Activated naive CD4-positive, alpha-beta T cell treated with anti-CD3 and anti-CD28 coated beads for 36 hours (primary cell): ENCODE data around the gene LYPLAL1. TPM values are rescaled to one million over a fixed set of nuclear protein-coding genes. Genes with fewer than 3 reads are reported as not detected.
"Not testable (repeated sequence)": the region's sequence is repeated elsewhere in the genome, so short reads cannot be mapped to it uniquely, and the experiment has no call there.

Experiments used
- CTCF ChIA-PET: fragments of 350-600 bp; sonication (Branson Sonifier 250); formaldehyde crosslinking; loops from one replicate; lab custom pipeline; 2021; ENCODE audit warnings: antibody characterized with exemption; lab: Charles Lee
- DNase-seq: peaks from one replicate; pipeline ENCODE4 v3.0.0-alpha.2; 2020
- H3K27ac Mint-ChIP-seq: one replicate; pipeline ENCODE4 v1.8.0; 2021; ENCODE audit warnings: mild to moderate bottlenecking, mixed read lengths
- H3K27me3 Mint-ChIP-seq: one replicate; pipeline ENCODE4 v1.8.0; 2021; ENCODE audit warnings: low read depth, mixed read lengths
- H3K36me3 Mint-ChIP-seq: one replicate; pipeline ENCODE4 v1.8.0; 2021; ENCODE audit warnings: low read depth, mixed read lengths
- H3K4me1 Mint-ChIP-seq: one replicate; pipeline ENCODE4 v1.8.0; 2021; ENCODE audit warnings: low read depth, mixed read lengths
- H3K4me3 Mint-ChIP-seq: one replicate; pipeline ENCODE4 v1.8.0; 2021; ENCODE audit warnings: mild to moderate bottlenecking, moderate library complexity, mixed read lengths
- H3K9me3 Mint-ChIP-seq: one replicate; pipeline ENCODE4 v1.8.0; 2021; ENCODE audit warnings: mixed read lengths
- intact Hi-C: fragments of 100-400 bp; cut with micrococcal nuclease; formaldehyde crosslinking; loops from one replicate; pipeline ENCODE4 v1.15.1; 2023
- total RNA-seq, 2 experiments: library from RNA; stranded (reverse); gene quantifications; one replicate each; pipeline ENCODE4 v1.2.3, GENCODE V29; 2021

LYPLAL1 gene
- total RNA-seq, 2 experiments from 2014 or later, result 19.9 to 21.8 TPM

GRCh38 chr1:219189021-219189824 is 15.5 kb downstream of the LYPLAL1 start:
- CTCF ChIA-PET, result interaction anchor here (1.0 to 2.5 kb wide), 5 partner anchors 13 to 244 kb away, joined by 3 to 10 read pairs (median 4); partner anchors contain the start of gene LYPLAL1
- DNase-seq, result no peak
- no peaks in the 10 kb centered on the region for H3K9me3 Mint-ChIP-seq
- peaks cover 19% of the 10 kb centered on the region for H3K36me3 Mint-ChIP-seq
- H3K27ac Mint-ChIP-seq, result peak overlapping the region; percentile 43
- no peaks in the 10 kb centered on the region for H3K27me3 Mint-ChIP-seq
- intact Hi-C loops, result loop anchor here (1.0 to 5.0 kb wide), 8 partner anchors 15 to 1707 kb away; partner anchors contain the start of genes IARS2 and RRP15
- H3K4me3 Mint-ChIP-seq, result no peak overlapping the region
- H3K4me1 Mint-ChIP-seq, result peaks cover 32% of the 10 kb centered on the region

- intact Hi-C loops, result loop anchor here (1.0 to 5.0 kb wide), 8 partner anchors 16 to 1708 kb away; partner anchors contain the start of genes IARS2 and RRP15
- peaks cover 20% of the 10 kb centered on the region for H3K36me3 Mint-ChIP-seq
- H3K4me1 Mint-ChIP-seq, result peaks cover 27% of the 10 kb centered on the region
- no peaks in the 10 kb centered on the region for H3K9me3 Mint-ChIP-seq
- DNase-seq, result no peak
- CTCF ChIA-PET, result interaction anchor here (1.0 to 2.5 kb wide), 3 partner anchors 13 to 245 kb away, joined by 3 to 10 read pairs (median 3); no protein-coding TSS in a partner anchor
- no peak overlapping the region for H3K4me3 Mint-ChIP-seq
- no peak overlapping the region for H3K27ac Mint-ChIP-seq
- H3K27me3 Mint-ChIP-seq, result no peaks in the 10 kb centered on the region
Measured at GRCh38 chr1:219189952-219190351, 16.3 kb downstream of the LYPLAL1 start.

- H3K4me1 Mint-ChIP-seq, result peaks cover 24% of the 10 kb centered on the region
- no peaks in the 10 kb centered on the region for H3K27me3 Mint-ChIP-seq
- intact Hi-C loops, result no loop called here
- H3K36me3 Mint-ChIP-seq, result peaks cover 21% of the 10 kb centered on the region
- CTCF ChIA-PET, result interaction anchor here (1.0 kb wide), 2 partner anchors 13 to 15 kb away, joined by 3 to 4 read pairs; no protein-coding TSS in a partner anchor
- no peaks in the 10 kb centered on the region for H3K9me3 Mint-ChIP-seq
- no peak overlapping the region for H3K4me3 Mint-ChIP-seq
- H3K27ac Mint-ChIP-seq, result no peak overlapping the region
- no peak for DNase-seq
Measured at GRCh38 chr1:219190605-219191004, 16.9 kb downstream of the LYPLAL1 start.

- H3K9me3 Mint-ChIP-seq, intact Hi-C loops, H3K4me3 Mint-ChIP-seq, H3K27ac Mint-ChIP-seq, DNase-seq, H3K27me3 Mint-ChIP-seq, H3K4me1 Mint-ChIP-seq: not testable (repeated sequence)
- CTCF ChIA-PET, result interaction anchor here (0.6 kb wide), 1 partner anchor 210 kb away, joined by 3 read pairs; no protein-coding TSS in a partner anchor
- H3K36me3 Mint-ChIP-seq, result peaks cover 38% of the 10 kb centered on the region
Measured at GRCh38 chr1:219195833-219196232, 22.2 kb downstream of the LYPLAL1 start.

GRCh38 chr1:219201656-219202055 is 28.0 kb downstream of the LYPLAL1 start:
- Mint-ChIP-seq H3K4me3 (no peak overlapping the region), H3K36me3 (peaks cover 18% of the 10 kb centered on the region), H3K9me3 (no peaks in the 10 kb centered on the region), H3K4me1 (no peaks in the 10 kb centered on the region), H3K27ac (no peak overlapping the region), H3K27me3 (no peaks in the 10 kb centered on the region)
- DNase-seq, result no peak
- intact Hi-C loops, result loop anchor here (10.0 kb wide), 1 partner anchor 613 kb away; no protein-coding TSS in a partner anchor
- CTCF ChIA-PET, result interaction anchor here (1.1 to 1.4 kb wide), 2 partner anchors 25 to 185 kb away, joined by 3 to 6 read pairs; no protein-coding TSS in a partner anchor

- H3K9me3 Mint-ChIP-seq, result no peaks in the 10 kb centered on the region
- H3K4me1 Mint-ChIP-seq, result no peaks in the 10 kb centered on the region
- H3K27ac Mint-ChIP-seq, result no peak overlapping the region
- DNase-seq, result no peak
- peaks cover 10% of the 10 kb centered on the region for H3K36me3 Mint-ChIP-seq
- CTCF ChIA-PET, result interaction anchor here (1.1 to 1.4 kb wide), 2 partner anchors 26 to 184 kb away, joined by 3 to 6 read pairs; no protein-coding TSS in a partner anchor
- H3K4me3 Mint-ChIP-seq, result no peak overlapping the region
- intact Hi-C loops, result loop anchor here (10.0 kb wide), 1 partner anchor 612 kb away; no protein-coding TSS in a partner anchor
- no peaks in the 10 kb centered on the region for H3K27me3 Mint-ChIP-seq
Measured at GRCh38 chr1:219202567-219202966, 28.9 kb downstream of the LYPLAL1 start.

GRCh38 chr1:219206350-219206749 is 32.7 kb downstream of the LYPLAL1 start:
- intact Hi-C loops, result loop anchor here (5.0 to 10.0 kb wide), 2 partner anchors 361 to 608 kb away; no protein-coding TSS in a partner anchor
- Mint-ChIP-seq H3K4me3 (no peak overlapping the region), H3K9me3 (no peaks in the 10 kb centered on the region), H3K27me3 (no peaks in the 10 kb centered on the region), H3K27ac (no peak overlapping the region), H3K36me3 (peaks cover 1% of the 10 kb centered on the region), H3K4me1 (no peaks in the 10 kb centered on the region)
- no peak for DNase-seq
- CTCF ChIA-PET, result no interaction called here

GRCh38 chr1:219209578-219209977 is 35.9 kb downstream of the LYPLAL1 start:
- H3K4me1 Mint-ChIP-seq, result no peaks in the 10 kb centered on the region
- H3K36me3 Mint-ChIP-seq, result peaks cover 12% of the 10 kb centered on the region
- no peaks in the 10 kb centered on the region for H3K27me3 Mint-ChIP-seq
- intact Hi-C loops, result loop anchor here (5.0 to 10.0 kb wide), 2 partner anchors 358 to 605 kb away; no protein-coding TSS in a partner anchor
- CTCF ChIA-PET, result no interaction called here
- no peaks in the 10 kb centered on the region for H3K9me3 Mint-ChIP-seq
- DNase-seq, result no peak
- H3K27ac Mint-ChIP-seq, result no peak overlapping the region
- no peak overlapping the region for H3K4me3 Mint-ChIP-seq

- H3K27ac Mint-ChIP-seq, result no peak overlapping the region
- CTCF ChIA-PET, result no interaction called here
- no peak for DNase-seq
- no peaks in the 10 kb centered on the region for H3K4me1 Mint-ChIP-seq
- no peaks in the 10 kb centered on the region for H3K27me3 Mint-ChIP-seq
- H3K9me3 Mint-ChIP-seq, result no peaks in the 10 kb centered on the region
- H3K36me3 Mint-ChIP-seq, result peaks cover 13% of the 10 kb centered on the region
- no peak overlapping the region for H3K4me3 Mint-ChIP-seq
- intact Hi-C loops, result no loop called here
Measured at GRCh38 chr1:219210067-219210466, 36.4 kb downstream of the LYPLAL1 start.

- Mint-ChIP-seq H3K27me3 (no peaks in the 10 kb centered on the region), H3K27ac (no peak overlapping the region), H3K36me3 (peaks cover 36% of the 10 kb centered on the region), H3K4me1 (no peaks in the 10 kb centered on the region), H3K9me3 (peaks cover 3% of the 10 kb centered on the region), H3K4me3 (no peak overlapping the region)
- CTCF ChIA-PET, result no interaction called here
- intact Hi-C loops, result no loop called here
- no peak for DNase-seq
Measured at GRCh38 chr1:219215477-219215876, 41.8 kb downstream of the LYPLAL1 start.

GRCh38 chr1:219220945-219221344 is 47.3 kb downstream of the LYPLAL1 start:
- Mint-ChIP-seq H3K27me3 (no peaks in the 10 kb centered on the region), H3K9me3 (no peaks in the 10 kb centered on the region), H3K36me3 (peaks cover 18% of the 10 kb centered on the region), H3K27ac (no peak overlapping the region), H3K4me1 (no peaks in the 10 kb centered on the region), H3K4me3 (no peak overlapping the region)
- CTCF ChIA-PET, result no interaction called here
- no peak for DNase-seq
- intact Hi-C loops, result no loop called here

- Mint-ChIP-seq H3K4me1 (no peaks in the 10 kb centered on the region), H3K9me3 (no peaks in the 10 kb centered on the region), H3K4me3 (no peak overlapping the region), H3K36me3 (peaks cover 14% of the 10 kb centered on the region), H3K27me3 (no peaks in the 10 kb centered on the region), H3K27ac (no peak overlapping the region)
- DNase-seq, result no peak
- CTCF ChIA-PET, result no interaction called here
- intact Hi-C loops, result no loop called here
Measured at GRCh38 chr1:219223496-219223895, 49.8 kb downstream of the LYPLAL1 start.
